Measurements from ENCODE around the gene DNAJC1.

Gene DNAJC1

DNA sequence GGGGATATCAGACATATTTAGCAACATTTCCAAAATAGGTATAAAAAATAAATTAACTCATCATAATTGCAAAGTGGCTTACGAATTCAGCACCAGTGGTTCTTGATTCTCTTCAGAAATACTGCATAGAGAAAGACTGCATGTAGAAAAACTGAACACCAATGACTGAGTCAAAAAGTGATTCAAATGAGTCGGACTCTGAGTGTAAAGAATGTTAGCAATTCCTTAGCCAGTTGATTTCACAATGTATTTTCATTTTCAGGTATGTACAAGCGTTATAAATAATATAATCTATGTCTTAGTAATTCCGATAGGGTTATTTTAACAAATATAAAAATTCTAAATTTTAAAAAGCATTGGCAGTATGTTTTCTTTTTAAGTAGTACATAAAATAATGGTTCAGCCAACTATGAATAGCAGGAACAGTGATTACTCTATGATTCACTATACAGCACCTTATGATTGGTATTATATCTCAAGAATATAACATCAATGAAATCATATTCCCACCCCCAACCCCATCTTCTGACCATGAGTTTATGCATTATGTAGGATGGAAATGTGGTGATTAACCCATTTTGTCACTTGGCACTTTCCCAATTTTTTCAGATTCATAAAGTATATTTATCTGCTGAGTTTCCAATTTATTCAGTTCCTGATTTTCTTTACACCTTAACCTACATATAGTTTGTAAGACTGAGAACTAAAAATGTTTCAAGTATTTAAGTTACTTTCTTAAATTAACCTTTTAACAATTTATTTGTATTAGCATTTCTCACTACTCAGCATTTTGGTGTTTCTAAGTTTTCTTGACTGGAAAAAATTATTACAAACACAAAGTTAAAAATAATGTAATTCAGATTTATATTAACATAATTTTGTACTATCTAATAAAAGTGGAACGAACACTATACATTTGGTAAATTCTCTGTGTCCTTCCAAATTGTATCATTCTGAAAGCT, 33.9 kb downstream of the DNAJC1 start:
- in situ Hi-C loops (cut with MboI; ENCODE audit: low sequenced_read_pairs, unreplicated experiment), result no loop called here
- no peak for DNase-seq (ENCODE audit: low spot score)
- TF ChIP-seq, protein P1, sequence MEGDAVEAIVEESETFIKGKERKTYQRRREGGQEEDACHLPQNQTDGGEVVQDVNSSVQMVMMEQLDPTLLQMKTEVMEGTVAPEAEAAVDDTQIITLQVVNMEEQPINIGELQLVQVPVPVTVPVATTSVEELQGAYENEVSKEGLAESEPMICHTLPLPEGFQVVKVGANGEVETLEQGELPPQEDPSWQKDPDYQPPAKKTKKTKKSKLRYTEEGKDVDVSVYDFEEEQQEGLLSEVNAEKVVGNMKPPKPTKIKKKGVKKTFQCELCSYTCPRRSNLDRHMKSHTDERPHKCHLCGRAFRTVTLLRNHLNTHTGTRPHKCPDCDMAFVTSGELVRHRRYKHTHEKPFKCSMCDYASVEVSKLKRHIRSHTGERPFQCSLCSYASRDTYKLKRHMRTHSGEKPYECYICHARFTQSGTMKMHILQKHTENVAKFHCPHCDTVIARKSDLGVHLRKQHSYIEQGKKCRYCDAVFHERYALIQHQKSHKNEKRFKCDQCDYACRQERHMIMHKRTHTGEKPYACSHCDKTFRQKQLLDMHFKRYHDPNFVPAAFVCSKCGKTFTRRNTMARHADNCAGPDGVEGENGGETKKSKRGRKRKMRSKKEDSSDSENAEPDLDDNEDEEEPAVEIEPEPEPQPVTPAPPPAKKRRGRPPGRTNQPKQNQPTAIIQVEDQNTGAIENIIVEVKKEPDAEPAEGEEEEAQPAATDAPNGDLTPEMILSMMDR (IDR thresholded peaks at IDR 0.05; ENCODE audit: borderline replicate concordance, control extremely low read depth, extremely low read depth, insufficient read depth, missing control alignments), result no peak

DNA sequence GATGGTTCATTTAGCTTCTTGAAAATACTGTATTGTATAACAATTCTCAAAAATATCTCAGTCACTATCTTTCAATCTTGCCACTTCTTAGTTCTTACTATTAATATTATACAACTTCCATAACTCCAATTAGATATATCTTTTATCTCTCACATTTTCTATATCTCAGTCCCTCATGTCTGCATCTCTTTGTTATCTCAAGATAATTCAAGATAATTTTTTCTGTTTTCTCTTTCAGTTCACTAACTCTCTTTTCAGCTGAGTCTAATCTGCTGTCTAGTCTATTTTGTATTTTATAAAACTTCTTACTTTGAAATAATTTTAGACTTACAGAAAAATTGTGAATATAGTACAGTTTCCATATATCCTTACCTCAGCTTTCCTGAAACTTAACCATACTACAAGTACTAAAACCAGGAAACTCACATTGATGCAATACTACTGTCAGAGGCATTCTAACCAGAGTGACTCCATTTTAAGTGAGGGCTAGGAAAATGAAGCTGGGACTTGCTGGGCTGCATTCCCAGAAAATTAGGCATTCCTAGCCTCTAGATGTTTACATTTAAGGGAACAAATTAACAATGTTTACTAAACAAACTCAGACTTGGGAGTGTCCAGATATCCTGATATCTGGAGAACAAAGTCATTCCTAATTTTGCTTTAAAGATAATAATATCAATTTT, 38.4 kb downstream of the DNAJC1 start:
- TF ChIP-seq, protein P1 (IDR thresholded peaks at IDR 0.05; ENCODE audit: borderline replicate concordance, control extremely low read depth, extremely low read depth, insufficient read depth, missing control alignments), result no peak
- in situ Hi-C loops (cut with MboI; ENCODE audit: low sequenced_read_pairs, unreplicated experiment), result no loop called here
- DNase-seq (ENCODE audit: low spot score), result no peak

DNA sequence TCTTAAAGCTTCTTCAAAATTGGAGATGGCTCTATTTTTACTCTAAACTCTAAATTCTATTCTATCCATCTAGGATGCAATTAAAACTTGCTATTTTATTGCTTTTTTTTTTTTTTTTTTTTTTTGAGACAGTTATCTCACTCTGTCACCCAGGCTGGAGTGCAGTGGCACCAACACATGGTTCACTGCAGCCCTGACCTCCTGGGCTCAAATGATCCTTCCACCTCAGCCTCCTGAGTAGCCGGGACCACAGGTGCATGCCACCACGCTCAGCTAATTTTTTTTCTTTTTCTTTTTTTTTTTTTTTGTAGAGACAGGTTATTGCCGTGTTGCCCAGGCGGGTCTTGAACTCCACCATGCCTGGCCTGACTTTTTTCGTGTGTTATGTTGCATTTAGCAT, 41.2 kb downstream of the DNAJC1 start:
- in situ Hi-C loops (cut with MboI; ENCODE audit: low sequenced_read_pairs, unreplicated experiment), result no loop called here
- DNase-seq (ENCODE audit: low spot score), result no peak
- TF ChIP-seq, protein P1 (IDR thresholded peaks at IDR 0.05; ENCODE audit: borderline replicate concordance, control extremely low read depth, extremely low read depth, insufficient read depth, missing control alignments), result no peak

DNA sequence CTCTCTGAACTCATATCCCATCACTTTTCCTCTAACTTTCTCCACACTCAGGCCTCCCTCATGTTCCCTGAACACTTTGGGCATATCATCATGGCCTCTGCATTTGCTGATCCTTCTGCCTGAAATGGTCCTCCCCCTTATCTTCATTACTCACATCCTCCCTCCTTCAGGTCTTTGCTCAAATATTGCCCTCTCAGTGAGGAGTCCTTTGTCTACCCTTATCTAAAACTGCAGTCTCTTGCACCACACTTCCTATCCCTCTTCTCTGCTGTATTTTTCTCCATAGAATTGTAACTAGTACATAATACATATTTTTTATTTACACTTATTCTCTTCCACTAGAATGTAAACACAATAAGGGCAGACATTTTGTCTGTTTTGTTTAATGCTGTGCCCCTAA, 41.7 kb downstream of the DNAJC1 start:
- in situ Hi-C loops (cut with MboI; ENCODE audit: low sequenced_read_pairs, unreplicated experiment), result no loop called here
- TF ChIP-seq, protein P1 (IDR thresholded peaks at IDR 0.05; ENCODE audit: borderline replicate concordance, control extremely low read depth, extremely low read depth, insufficient read depth, missing control alignments), result no peak
- no peak for DNase-seq (ENCODE audit: low spot score)

DNA sequence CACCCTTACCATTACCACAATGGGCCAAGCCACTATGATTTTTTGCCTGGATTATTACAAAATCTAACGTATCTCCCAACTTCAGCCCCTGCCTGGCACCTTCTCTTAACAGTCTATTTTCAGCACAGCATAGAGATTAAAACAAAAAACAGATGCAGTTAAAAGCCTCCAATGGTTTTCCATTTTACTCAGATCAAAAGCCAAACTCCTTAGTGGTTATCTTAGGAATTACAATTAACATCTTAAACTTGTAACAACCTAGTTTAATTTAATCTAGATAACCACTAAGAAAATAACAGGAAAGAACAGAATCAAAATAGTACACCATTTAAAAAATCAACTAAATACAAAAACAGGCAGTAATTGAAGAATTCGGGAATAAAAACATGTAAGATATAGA, 43.5 kb downstream of the DNAJC1 start:
- no peak for DNase-seq (ENCODE audit: low spot score)
- in situ Hi-C loops (cut with MboI; ENCODE audit: low sequenced_read_pairs, unreplicated experiment), result no loop called here
- TF ChIP-seq, protein P1 (IDR thresholded peaks at IDR 0.05; ENCODE audit: borderline replicate concordance, control extremely low read depth, extremely low read depth, insufficient read depth, missing control alignments), result no peak

DNA sequence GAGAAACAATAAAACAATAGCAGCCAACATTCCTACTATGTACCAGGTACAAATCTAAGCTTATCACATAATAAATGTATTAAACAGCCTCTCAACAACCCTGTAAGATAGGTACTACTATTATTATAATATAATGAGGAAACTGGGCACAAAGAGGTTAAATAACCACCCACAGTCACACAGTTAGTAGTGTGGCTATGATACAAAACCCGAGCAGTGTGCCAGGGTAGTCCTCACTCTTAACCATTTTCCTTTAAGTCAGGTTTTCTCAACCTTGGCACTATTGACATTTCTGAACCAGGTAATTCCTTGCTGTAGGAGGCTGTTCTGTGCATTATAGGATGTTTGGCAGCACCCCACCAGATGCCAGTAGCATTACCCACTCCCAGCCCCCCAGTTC, 48.8 kb downstream of the DNAJC1 start:
- in situ Hi-C loops (cut with MboI; ENCODE audit: low sequenced_read_pairs, unreplicated experiment), result no loop called here
- no peak for DNase-seq (ENCODE audit: low spot score)
- TF ChIP-seq, protein P1 (IDR thresholded peaks at IDR 0.05; ENCODE audit: borderline replicate concordance, control extremely low read depth, extremely low read depth, insufficient read depth, missing control alignments), result no peak

Measured in GM13976 (cell line).